Smooth muscle cell of the coronary artery (primary cell): Measurements from ENCODE around the gene COX7C. TPM values are rescaled to one million over a fixed set of nuclear protein-coding genes. Genes with fewer than 3 reads are reported as not detected.

Experiments used
- total RNA-seq: library from RNA; depleted of rRNA; stranded (reverse); fragments of >200 nt; gene quantifications from 2 replicates; pipeline ENCODE4 v1.2.3, GENCODE V29; 2014; ENCODE audit warnings: low replicate concordance

COX7C gene, protein sequence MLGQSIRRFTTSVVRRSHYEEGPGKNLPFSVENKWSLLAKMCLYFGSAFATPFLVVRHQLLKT
- 205 and 278 TPM in 2 replicates for total RNA-seq

DNA sequence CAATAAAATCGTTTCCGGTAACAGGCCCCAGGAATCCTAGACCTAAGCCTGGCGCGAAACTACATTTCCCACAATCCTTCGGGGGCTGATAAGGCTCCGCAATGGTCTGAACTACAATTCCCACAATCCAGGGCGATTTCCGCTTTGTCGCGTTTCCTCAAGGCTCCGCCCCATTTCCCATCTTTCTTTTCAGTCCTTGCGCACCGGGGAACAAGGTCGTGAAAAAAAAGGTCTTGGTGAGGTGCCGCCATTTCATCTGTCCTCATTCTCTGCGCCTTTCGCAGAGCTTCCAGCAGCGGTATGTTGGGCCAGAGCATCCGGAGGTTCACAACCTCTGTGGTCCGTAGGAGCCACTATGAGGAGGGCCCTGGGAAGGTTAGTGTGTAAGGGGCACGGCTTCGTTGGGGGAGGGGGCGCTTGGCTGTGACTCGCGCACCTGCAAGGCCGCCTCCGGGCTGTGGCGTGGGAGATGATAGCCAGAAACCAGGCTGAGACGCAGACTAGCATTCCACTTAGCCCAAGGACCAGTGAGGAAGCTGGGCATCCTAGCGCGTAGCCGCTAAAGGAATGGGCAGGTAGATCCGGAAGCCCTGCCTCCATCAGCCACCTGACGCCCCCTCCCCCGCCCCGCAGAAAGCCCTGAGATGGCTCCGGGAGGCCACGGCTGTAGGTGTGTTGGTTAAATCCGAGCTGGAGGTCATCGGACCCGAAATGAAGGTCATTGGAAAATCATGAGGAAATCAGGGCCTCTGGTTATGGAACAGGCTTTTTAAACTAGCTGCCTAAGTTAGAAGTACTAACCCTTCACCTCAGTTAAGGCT lies at the start of gene COX7C:
COX7C (plus strand) TSS at position 186 of the 821 bp plus-strand sequence; CDS start at position 301, 115 bp downstream.

